NCI-H345 (cell line): ENCODE measurements around the gene SERPINB1.

Experiments
- DNase-seq: peaks from one replicate; lab custom pipeline; 2025; lab: John Stamatoyannopoulos, UW

Gene SERPINB1

GRCh38 chr6:2848851-2849250 is 7.2 kb upstream of the SERPINB1 start:
- no peak for DNase-seq

GRCh38 chr6:2845880-2846208 is 4.2 kb upstream of the SERPINB1 start:
- DNase-seq, result no peak

- DNase-seq, result no peak
Observed at GRCh38 chr6:2844008-2844407, 2.3 kb upstream of the SERPINB1 start.

GRCh38 chr6:2843138-2843740 is 1.6 kb upstream of the SERPINB1 start:
- DNase-seq, result no peak

- no peak for DNase-seq
Observed at GRCh38 chr6:2842139-2842552, 483 bp upstream of the SERPINB1 start.

- no peak for DNase-seq
Observed at GRCh38 chr6:2840749-2841061, 958 bp downstream of the SERPINB1 start.

- no peak for DNase-seq
Observed at GRCh38 chr6:2839982-2840748, 1.5 kb downstream of the SERPINB1 start.

GRCh38 chr6:2839195-2839981 is 2.3 kb downstream of the SERPINB1 start:
- no peak for DNase-seq

GRCh38 chr6:2838251-2838650 is 3.4 kb downstream of the SERPINB1 start:
- DNase-seq, result no peak

GRCh38 chr6:2834262-2834661 is 7.4 kb downstream of the SERPINB1 start:
- no peak for DNase-seq

- DNase-seq, result no peak
Observed at GRCh38 chr6:2831392-2831791, 10.3 kb downstream of the SERPINB1 start.

GRCh38 chr6:2830183-2830582 is 11.5 kb downstream of the SERPINB1 start:
- DNase-seq, result no peak

GRCh38 chr6:2829253-2829652 is 12.4 kb downstream of the SERPINB1 start:
- no peak for DNase-seq

- no peak for DNase-seq
Observed at GRCh38 chr6:2828629-2829028, 13.0 kb downstream of the SERPINB1 start.

- DNase-seq, result no peak
Observed at GRCh38 chr6:2827142-2827541, 14.5 kb downstream of the SERPINB1 start.

- DNase-seq, result no peak
Observed at GRCh38 chr6:2826131-2826530, 15.5 kb downstream of the SERPINB1 start.

GRCh38 chr6:2823104-2823850 is 18.4 kb downstream of the SERPINB1 start:
- no peak for DNase-seq

- no peak for DNase-seq
Observed at GRCh38 chr6:2821554-2821953, 20.1 kb downstream of the SERPINB1 start.

GRCh38 chr6:2820415-2820814 is 21.2 kb downstream of the SERPINB1 start:
- DNase-seq, result no peak

- DNase-seq, result no peak
Observed at GRCh38 chr6:2819978-2820377, 21.7 kb downstream of the SERPINB1 start.

- DNase-seq, result no peak
Observed at GRCh38 chr6:2819115-2819514, 22.5 kb downstream of the SERPINB1 start.

- no peak for DNase-seq
Observed at GRCh38 chr6:2818593-2818992, 23.1 kb downstream of the SERPINB1 start.
